K562 (cell line): ENCODE results near the gene LRRN3. TPM values are rescaled to one million over a fixed set of nuclear protein-coding genes. Genes with fewer than 3 reads are reported as not detected.

Experiments
- EP400 ChIP-seq: fragments of 450-650 bp; IDR thresholded peaks from 2 replicates; pipeline ENCODE4 v1.6.1; 2017; ENCODE audit warnings: antibody characterized with exemption, mild to moderate bottlenecking, moderate library complexity
- ETS2 ChIP-seq: IDR thresholded peaks from 2 replicates; pipeline ENCODE4 v1.6.1; 2016; ENCODE audit warnings: borderline replicate concordance, missing genetic modification characterization, mild to moderate bottlenecking, moderate library complexity, missing compliant biosample characterization; ENCODE audit not compliant: poor library complexity, severe bottlenecking
- FIP1L1 ChIP-seq: fragments of 200-400 bp; formaldehyde crosslinking; IDR thresholded peaks from 2 replicates; pipeline ENCODE4 v1.6.1; 2018; ENCODE audit warnings: mild to moderate bottlenecking, low read depth, low read length; ENCODE audit not compliant: poor library complexity, severe bottlenecking
- KDM4B ChIP-seq, 2 experiments: fragments of 450-650 bp in 1 of 2; sonication (generic) in 1 of 2; IDR thresholded peaks; 2 replicates each; pipeline ENCODE4 v1.6.1; 2016 to 2017; ENCODE audit warnings: borderline replicate concordance in 2 of 2, antibody characterized with exemption in 1 of 2, low read depth in 1 of 2, mild to moderate bottlenecking in 1 of 2
- KLF10 ChIP-seq: fragments of 250-450 bp; sonication (Bioruptor Pico); IDR thresholded peaks from 2 replicates; pipeline ENCODE4 v1.6.1; 2021; ENCODE audit warnings: matching md5 sums
- MCM5 ChIP-seq: fragments of 450-650 bp; IDR thresholded peaks from 2 replicates; pipeline ENCODE4 v1.6.1; 2016; ENCODE audit warnings: low read depth
- MEIS2 ChIP-seq: fragments of 450-650 bp; IDR thresholded peaks from 2 replicates; pipeline ENCODE4 v1.6.1; 2014; ENCODE audit warnings: mild to moderate bottlenecking; ENCODE audit not compliant: partially characterized antibody
- NCOA6 ChIP-seq: fragments of 450-650 bp; IDR thresholded peaks from 2 replicates; pipeline ENCODE4 v1.6.1; 2017; ENCODE audit warnings: mild to moderate bottlenecking
- RNF2 ChIP-seq: sonication (generic); IDR thresholded peaks from 2 replicates; pipeline ENCODE4 v1.6.1; 2016
- SAFB2 ChIP-seq: fragments of 200-400 bp; formaldehyde crosslinking; IDR thresholded peaks from 2 replicates; pipeline ENCODE4 v1.6.1; 2018; ENCODE audit warnings: borderline replicate concordance, low read length, low read depth, moderate library complexity; ENCODE audit not compliant: severe bottlenecking
- SIN3A ChIP-seq, 2 experiments: fragments of 150-350 bp in 1 of 2; IDR thresholded peaks; 2 replicates each; pipeline ENCODE4 v1.6.1; 2011 to 2016; ENCODE audit warnings: borderline replicate concordance in 2 of 2, low read depth in 2 of 2, low read length in 2 of 2, mild to moderate bottlenecking in 2 of 2, moderate library complexity in 2 of 2; ENCODE audit not compliant: control insufficient read depth in 1 of 2
- SLC30A9 ChIP-seq: fragments of 250-450 bp; sonication (Bioruptor Pico); IDR thresholded peaks from 2 replicates; pipeline ENCODE4 v1.8.0; 2022; ENCODE audit warnings: mild to moderate bottlenecking, moderate library complexity
- SUPT5H ChIP-seq: fragments of 450-650 bp; IDR thresholded peaks from 2 replicates; pipeline ENCODE4 v1.6.1; 2016
- TAF1 ChIP-seq: IDR thresholded peaks from 2 replicates; pipeline ENCODE4 v1.6.1; 2011; ENCODE audit warnings: mild to moderate bottlenecking, low read length, moderate library complexity; ENCODE audit not compliant: insufficient read depth, control insufficient read depth, severe bottlenecking; ENCODE audit errors: extremely low read depth
- ZC3H8 ChIP-seq: fragments of 450-650 bp; IDR thresholded peaks from 2 replicates; pipeline ENCODE4 v1.6.1; 2017
- ZKSCAN1 ChIP-seq: fragments of 150-350 bp; IDR thresholded peaks from 2 replicates; pipeline ENCODE4 v1.6.1; 2016; ENCODE audit warnings: low read depth, low read length
- ZNF124 ChIP-seq: sonication (generic); formaldehyde crosslinking; IDR thresholded peaks from 2 replicates; pipeline ENCODE4 v1.8.1; 2022; ENCODE audit warnings: missing genetic modification reagents
- ZNF143 ChIP-seq: sonication (generic); formaldehyde crosslinking; IDR thresholded peaks from 2 replicates; pipeline ENCODE4 v1.9.0; 2022; ENCODE audit warnings: mild to moderate bottlenecking, missing genetic modification reagents
- ZNF41 ChIP-seq: fragments of 250-450 bp; sonication (Bioruptor Pico); conservative IDR thresholded peaks from 2 replicates; pipeline ENCODE4 v1.4.0; 2020; ENCODE audit warnings: mild to moderate bottlenecking
- polyA plus RNA-seq, 8 experiments: library from polyadenylated mRNA; depleted of rRNA in 4 of 8; stranded (reverse) in 5 of 8; unstranded in 3 of 8; fragments of >200 nt; fragmentation: Nextera tagmentation in 2 of 8; fragmentation: Illumina TruSeq in 1 of 8; extraction: Ambion mirVana in 2 of 8; extraction: Trizol in 1 of 8; gene quantifications; 2 replicates each; pipeline versions ENCODE4 v1.2.1 to v1.2.3, GENCODE V29; 2011 to 2014; ENCODE audit warnings: inconsistent platforms in 1 of 8, missing spikeins in 1 of 8
- total RNA-seq, 7 experiments: library from RNA; depleted of rRNA in 6 of 7; stranded (reverse); fragments of >200 nt in 6 of 7; fragmentation: Illumina TruSeq in 2 of 7; extraction: Trizol in 2 of 7; gene quantifications; 2 replicates each; pipeline versions ENCODE4 v1.2.1 to v1.2.3, GENCODE V29; 2011 to 2021; ENCODE audit warnings: low replicate concordance in 1 of 7
- TF ChIP-seq, protein P1 (sequence below): sonication (generic); formaldehyde crosslinking; IDR thresholded peaks from 2 replicates; pipeline ENCODE4 v1.8.0; 2023; ENCODE audit warnings: missing genetic modification reagents, mild to moderate bottlenecking, borderline replicate concordance
- TF ChIP-seq, protein P2 (sequence below): fragments of 250-450 bp; sonication (Bioruptor Pico); IDR thresholded peaks from 2 replicates; pipeline ENCODE4 v1.5.0; 2021
- TF ChIP-seq, protein P3 (sequence below): fragments of 450-650 bp; IDR thresholded peaks from 2 replicates; pipeline ENCODE4 v1.6.1; 2016; ENCODE audit warnings: mild to moderate bottlenecking

Gene LRRN3
- total and polyA plus RNA-seq, 9 of the 15 experiments (the other 6 are each of a cell fraction or from before 2014, with no cell fraction given), result 0.05 to 1.00 (median 0.20) TPM; not detected in 1

DNA sequence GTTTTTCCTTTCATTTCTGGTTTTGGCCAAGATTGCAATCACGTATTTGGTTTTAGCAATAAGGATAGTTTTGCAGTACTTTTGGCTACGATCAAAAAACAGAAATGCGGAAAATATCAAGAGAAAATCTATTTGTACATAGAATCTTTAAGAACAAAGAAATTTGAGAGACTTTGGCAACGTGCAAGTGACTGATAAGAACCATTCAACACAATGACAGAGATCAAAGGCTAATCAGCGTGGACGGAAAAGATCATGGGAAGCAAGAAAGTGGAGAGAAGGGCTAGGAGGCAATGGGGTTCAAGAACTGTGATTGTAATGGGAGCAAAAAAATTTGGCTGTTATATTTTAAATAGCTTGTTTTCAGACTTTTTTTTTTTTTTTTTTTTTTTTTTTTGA, 16.2 kb upstream of the LRRN3 start (continued):
- TF ChIP-seq, protein P1, sequence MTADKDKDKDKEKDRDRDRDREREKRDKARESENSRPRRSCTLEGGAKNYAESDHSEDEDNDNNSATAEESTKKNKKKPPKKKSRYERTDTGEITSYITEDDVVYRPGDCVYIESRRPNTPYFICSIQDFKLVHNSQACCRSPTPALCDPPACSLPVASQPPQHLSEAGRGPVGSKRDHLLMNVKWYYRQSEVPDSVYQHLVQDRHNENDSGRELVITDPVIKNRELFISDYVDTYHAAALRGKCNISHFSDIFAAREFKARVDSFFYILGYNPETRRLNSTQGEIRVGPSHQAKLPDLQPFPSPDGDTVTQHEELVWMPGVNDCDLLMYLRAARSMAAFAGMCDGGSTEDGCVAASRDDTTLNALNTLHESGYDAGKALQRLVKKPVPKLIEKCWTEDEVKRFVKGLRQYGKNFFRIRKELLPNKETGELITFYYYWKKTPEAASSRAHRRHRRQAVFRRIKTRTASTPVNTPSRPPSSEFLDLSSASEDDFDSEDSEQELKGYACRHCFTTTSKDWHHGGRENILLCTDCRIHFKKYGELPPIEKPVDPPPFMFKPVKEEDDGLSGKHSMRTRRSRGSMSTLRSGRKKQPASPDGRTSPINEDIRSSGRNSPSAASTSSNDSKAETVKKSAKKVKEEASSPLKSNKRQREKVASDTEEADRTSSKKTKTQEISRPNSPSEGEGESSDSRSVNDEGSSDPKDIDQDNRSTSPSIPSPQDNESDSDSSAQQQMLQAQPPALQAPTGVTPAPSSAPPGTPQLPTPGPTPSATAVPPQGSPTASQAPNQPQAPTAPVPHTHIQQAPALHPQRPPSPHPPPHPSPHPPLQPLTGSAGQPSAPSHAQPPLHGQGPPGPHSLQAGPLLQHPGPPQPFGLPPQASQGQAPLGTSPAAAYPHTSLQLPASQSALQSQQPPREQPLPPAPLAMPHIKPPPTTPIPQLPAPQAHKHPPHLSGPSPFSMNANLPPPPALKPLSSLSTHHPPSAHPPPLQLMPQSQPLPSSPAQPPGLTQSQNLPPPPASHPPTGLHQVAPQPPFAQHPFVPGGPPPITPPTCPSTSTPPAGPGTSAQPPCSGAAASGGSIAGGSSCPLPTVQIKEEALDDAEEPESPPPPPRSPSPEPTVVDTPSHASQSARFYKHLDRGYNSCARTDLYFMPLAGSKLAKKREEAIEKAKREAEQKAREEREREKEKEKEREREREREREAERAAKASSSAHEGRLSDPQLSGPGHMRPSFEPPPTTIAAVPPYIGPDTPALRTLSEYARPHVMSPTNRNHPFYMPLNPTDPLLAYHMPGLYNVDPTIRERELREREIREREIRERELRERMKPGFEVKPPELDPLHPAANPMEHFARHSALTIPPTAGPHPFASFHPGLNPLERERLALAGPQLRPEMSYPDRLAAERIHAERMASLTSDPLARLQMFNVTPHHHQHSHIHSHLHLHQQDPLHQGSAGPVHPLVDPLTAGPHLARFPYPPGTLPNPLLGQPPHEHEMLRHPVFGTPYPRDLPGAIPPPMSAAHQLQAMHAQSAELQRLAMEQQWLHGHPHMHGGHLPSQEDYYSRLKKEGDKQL (CRISPR knock-in tag), result no peak
- TF ChIP-seq ZC3H8 (no peak), FIP1L1 (no peak), MEIS2 (peak; percentile 55), RNF2 (no peak), SUPT5H (no peak), MCM5 (no peak), SAFB2 (no peak), KDM4B (IDR thresholded peaks at IDR 0.05; ENCODE audit: borderline replicate concordance in 2 of 2, low read depth in 1 of 2) (no peak), ZNF41 (CRISPR knock-in tag) (no peak), ZNF143 (CRISPR knock-in tag) (no peak), ETS2 (tag) (no peak), TAF1 (no peak), EP400 (no peak), ZKSCAN1 (no peak), SIN3A (IDR thresholded peaks at IDR 0.05; ENCODE audit: borderline replicate concordance in 2 of 2, control insufficient read depth in 1 of 2, low read depth in 2 of 2, low read length in 2 of 2) (no peak), KLF10 (CRISPR knock-in tag) (no peak), NCOA6 (no peak), SLC30A9 (no peak), ZNF124 (no peak)
- TF ChIP-seq, protein P2, sequence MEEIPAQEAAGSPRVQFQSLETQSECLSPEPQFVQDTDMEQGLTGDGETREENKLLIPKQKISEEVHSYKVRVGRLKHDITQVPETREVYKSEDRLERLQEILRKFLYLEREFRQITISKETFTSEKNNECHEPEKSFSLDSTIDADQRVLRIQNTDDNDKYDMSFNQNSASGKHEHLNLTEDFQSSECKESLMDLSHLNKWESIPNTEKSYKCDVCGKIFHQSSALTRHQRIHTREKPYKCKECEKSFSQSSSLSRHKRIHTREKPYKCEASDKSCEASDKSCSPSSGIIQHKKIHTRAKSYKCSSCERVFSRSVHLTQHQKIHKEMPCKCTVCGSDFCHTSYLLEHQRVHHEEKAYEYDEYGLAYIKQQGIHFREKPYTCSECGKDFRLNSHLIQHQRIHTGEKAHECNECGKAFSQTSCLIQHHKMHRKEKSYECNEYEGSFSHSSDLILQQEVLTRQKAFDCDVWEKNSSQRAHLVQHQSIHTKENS (CRISPR knock-in tag), result no peak
- TF ChIP-seq, protein P3, sequence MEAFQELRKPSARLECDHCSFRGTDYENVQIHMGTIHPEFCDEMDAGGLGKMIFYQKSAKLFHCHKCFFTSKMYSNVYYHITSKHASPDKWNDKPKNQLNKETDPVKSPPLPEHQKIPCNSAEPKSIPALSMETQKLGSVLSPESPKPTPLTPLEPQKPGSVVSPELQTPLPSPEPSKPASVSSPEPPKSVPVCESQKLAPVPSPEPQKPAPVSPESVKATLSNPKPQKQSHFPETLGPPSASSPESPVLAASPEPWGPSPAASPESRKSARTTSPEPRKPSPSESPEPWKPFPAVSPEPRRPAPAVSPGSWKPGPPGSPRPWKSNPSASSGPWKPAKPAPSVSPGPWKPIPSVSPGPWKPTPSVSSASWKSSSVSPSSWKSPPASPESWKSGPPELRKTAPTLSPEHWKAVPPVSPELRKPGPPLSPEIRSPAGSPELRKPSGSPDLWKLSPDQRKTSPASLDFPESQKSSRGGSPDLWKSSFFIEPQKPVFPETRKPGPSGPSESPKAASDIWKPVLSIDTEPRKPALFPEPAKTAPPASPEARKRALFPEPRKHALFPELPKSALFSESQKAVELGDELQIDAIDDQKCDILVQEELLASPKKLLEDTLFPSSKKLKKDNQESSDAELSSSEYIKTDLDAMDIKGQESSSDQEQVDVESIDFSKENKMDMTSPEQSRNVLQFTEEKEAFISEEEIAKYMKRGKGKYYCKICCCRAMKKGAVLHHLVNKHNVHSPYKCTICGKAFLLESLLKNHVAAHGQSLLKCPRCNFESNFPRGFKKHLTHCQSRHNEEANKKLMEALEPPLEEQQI, result 0 out of 2 replicates have a peak, but pooled peaks have one; percentile 43
